ENCODE measurements around the gene EGFLAM.

EGFLAM gene

DNA sequence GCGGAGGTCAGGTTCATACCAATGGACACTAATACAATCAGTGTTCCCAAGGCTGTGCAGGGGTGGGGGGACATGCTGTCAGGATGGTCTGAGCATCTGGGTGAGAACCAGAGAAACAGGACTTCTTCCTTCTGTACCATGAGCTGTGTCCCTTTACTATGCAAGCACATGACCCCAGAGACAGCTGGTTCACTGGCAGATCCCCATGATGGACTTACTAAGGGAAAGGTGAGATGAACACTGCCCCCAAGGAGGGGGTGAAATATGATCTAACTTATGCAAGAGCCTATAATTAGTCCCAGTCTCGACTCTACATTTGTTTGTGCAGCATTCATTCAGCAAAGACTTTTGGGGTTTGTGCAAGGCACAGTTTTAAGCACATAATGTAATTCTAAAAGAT, 206.7 kb downstream of the EGFLAM start:
- Histone ChIP-seq H3K4me3 (IDR thresholded peaks at IDR 0.05; ENCODE audit: insufficient read depth, low read depth, low read length) (no peak overlapping the region), H3K79me2 (ENCODE audit: insufficient read depth, low read depth) (no peaks in the 10 kb centered on the region), H3K27ac (no peak overlapping the region), H3K9ac (no peak overlapping the region), H3K36me3 (ENCODE audit: insufficient read depth) (no peaks in the 10 kb centered on the region), H2AFZ (ENCODE audit: low read depth) (no peak overlapping the region), H3K27me3 (ENCODE audit: insufficient read depth, low read depth) (no peaks in the 10 kb centered on the region), H3K4me1 (ENCODE audit: low read depth, poor library complexity, severe bottlenecking) (no peaks in the 10 kb centered on the region), H4K20me1 (ENCODE audit: insufficient read depth) (no peaks in the 10 kb centered on the region), H3K4me2 (no peak overlapping the region)
- TF ChIP-seq, protein P1, sequence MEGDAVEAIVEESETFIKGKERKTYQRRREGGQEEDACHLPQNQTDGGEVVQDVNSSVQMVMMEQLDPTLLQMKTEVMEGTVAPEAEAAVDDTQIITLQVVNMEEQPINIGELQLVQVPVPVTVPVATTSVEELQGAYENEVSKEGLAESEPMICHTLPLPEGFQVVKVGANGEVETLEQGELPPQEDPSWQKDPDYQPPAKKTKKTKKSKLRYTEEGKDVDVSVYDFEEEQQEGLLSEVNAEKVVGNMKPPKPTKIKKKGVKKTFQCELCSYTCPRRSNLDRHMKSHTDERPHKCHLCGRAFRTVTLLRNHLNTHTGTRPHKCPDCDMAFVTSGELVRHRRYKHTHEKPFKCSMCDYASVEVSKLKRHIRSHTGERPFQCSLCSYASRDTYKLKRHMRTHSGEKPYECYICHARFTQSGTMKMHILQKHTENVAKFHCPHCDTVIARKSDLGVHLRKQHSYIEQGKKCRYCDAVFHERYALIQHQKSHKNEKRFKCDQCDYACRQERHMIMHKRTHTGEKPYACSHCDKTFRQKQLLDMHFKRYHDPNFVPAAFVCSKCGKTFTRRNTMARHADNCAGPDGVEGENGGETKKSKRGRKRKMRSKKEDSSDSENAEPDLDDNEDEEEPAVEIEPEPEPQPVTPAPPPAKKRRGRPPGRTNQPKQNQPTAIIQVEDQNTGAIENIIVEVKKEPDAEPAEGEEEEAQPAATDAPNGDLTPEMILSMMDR (conservative IDR thresholded peaks at IDR 0.05; ENCODE audit: low read depth, low read length) = no peak

DNA sequence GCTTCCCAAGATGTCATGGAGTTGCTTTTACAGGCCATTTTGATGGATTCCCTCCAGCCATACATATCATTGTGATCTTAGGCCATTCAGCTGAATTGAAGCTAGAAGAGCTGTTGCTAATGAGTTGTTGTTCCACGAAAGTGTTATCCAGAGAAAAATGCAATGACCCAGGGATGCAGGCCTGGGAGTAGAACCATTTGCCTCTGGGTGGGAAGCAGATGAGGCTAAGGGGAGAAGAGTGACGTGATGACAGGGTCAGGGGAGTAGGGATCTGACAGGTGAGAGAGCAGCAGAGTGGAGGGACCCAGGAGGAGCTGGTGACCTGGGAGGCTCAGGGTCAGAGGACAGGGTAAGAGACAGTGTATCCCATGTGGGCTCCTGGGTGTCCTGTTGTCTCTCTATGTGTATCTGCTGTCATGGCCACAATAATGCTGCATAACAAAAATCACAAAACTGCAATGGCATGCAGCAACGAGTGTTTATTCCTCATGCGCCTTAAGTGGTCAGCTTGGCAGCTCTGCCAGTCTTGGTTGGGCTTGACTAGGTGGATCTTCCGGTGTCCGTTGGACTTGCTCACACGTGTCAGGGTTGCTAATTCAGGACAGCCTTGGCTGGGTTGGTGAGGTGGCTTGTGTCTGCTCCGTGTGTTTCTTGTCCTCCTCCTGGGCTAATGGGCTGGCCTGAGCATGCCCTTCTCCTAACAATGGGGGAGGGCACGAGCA, 207.5 kb downstream of the EGFLAM start:
- Histone ChIP-seq H3K27me3 (ENCODE audit: insufficient read depth, low read depth) (no peaks in the 10 kb centered on the region), H3K4me3 (IDR thresholded peaks at IDR 0.05; ENCODE audit: insufficient read depth, low read depth, low read length) (no peak overlapping the region), H4K20me1 (ENCODE audit: insufficient read depth) (no peaks in the 10 kb centered on the region), H2AFZ (ENCODE audit: low read depth) (no peak overlapping the region), H3K9ac (no peak overlapping the region), H3K4me2 (no peak overlapping the region), H3K79me2 (ENCODE audit: insufficient read depth, low read depth) (no peaks in the 10 kb centered on the region), H3K36me3 (ENCODE audit: insufficient read depth) (no peaks in the 10 kb centered on the region), H3K4me1 (ENCODE audit: low read depth, poor library complexity, severe bottlenecking) (no peaks in the 10 kb centered on the region), H3K27ac (no peak overlapping the region)
- TF ChIP-seq, protein P1 (conservative IDR thresholded peaks at IDR 0.05; ENCODE audit: low read depth, low read length) = no peak

DNA sequence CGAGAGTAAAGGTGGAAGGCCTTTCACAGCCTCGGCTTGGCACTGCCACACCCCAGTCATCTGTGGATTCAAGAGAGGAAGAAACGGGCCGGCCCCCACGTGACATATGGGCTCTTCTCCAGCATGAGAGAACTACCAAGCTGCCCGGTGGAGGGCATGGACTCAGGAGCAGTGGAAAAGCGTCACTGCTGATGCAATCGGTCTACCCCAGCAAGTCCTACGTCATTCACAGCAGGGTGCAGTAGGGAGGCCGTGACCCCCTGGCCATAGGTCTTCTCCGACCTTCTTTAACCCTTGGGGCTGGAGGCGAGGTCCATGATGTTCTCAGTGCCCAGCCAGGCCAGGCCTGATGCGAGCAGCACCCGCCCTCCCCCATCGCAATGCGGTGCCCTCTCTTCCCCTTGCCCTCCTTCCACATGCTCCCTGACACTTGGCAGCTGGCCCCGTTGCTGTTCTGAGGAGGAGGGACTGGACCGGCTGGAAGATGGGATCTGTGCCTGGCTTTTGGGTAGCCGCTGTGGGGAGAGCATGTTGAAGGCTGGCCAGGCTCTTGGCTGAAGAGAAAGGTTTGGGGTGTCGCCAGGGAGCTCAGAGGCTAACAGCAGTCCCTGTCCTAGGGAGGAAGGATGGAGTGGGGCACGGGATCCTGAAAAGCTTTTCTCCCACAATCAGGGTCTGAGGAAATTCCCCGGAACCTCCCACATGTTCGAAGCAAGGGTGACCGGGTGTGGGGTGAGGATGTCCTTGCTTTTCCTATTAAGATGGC, 208.2 kb downstream of the EGFLAM start:
- Histone ChIP-seq H2AFZ (ENCODE audit: low read depth) (no peak overlapping the region), H3K79me2 (ENCODE audit: insufficient read depth, low read depth) (no peaks in the 10 kb centered on the region), H3K9ac (no peak overlapping the region), H3K27me3 (ENCODE audit: insufficient read depth, low read depth) (no peaks in the 10 kb centered on the region), H3K27ac (no peak overlapping the region), H3K4me2 (no peak overlapping the region), H3K4me1 (ENCODE audit: low read depth, poor library complexity, severe bottlenecking) (no peaks in the 10 kb centered on the region), H4K20me1 (ENCODE audit: insufficient read depth) (no peaks in the 10 kb centered on the region), H3K4me3 (IDR thresholded peaks at IDR 0.05; ENCODE audit: insufficient read depth, low read depth, low read length) (no peak overlapping the region), H3K36me3 (ENCODE audit: insufficient read depth) (no peaks in the 10 kb centered on the region)
- TF ChIP-seq, protein P1 (conservative IDR thresholded peaks at IDR 0.05; ENCODE audit: low read depth, low read length) = no peak

DNA sequence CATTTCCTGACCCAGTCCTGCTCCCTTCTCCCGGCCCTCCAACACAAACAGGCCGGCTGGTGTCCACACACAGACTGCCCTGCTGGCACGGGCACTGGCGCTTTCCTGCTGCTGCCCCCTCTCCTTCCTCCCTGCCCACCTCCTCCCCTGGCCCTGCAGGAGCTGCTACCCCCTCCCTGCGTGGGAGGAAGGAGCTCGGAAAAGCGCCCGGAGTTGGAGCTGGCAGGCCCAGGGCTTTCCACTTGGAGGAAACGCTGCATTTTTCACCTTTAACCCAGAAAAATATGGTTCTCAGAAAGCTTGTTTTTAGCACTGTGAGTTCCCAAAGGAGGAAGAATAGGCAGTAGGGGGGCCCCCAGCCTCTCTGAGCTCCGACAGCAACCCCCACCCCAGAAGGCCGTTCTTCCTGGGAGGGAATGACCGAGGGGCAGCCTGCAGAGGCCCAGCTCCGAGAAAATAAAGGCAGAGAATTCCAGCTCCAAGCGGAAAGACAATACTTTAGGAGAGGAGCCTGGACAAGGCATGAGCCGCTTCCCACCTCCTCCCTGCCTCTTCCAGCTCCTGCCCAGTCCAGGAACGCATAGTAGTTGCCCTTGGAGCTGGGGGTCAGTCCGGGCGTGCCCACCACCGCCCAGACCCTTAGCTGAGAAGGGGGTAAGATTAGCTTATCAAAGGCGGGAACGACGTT, 209.1 kb downstream of the EGFLAM start:
- Histone ChIP-seq H3K4me2 (no peak overlapping the region), H4K20me1 (ENCODE audit: insufficient read depth) (no peaks in the 10 kb centered on the region), H3K4me3 (IDR thresholded peaks at IDR 0.05; ENCODE audit: insufficient read depth, low read depth, low read length) (no peak overlapping the region), H2AFZ (ENCODE audit: low read depth) (no peak overlapping the region), H3K27ac (no peak overlapping the region), H3K4me1 (ENCODE audit: low read depth, poor library complexity, severe bottlenecking) (no peaks in the 10 kb centered on the region), H3K27me3 (ENCODE audit: insufficient read depth, low read depth) (no peaks in the 10 kb centered on the region), H3K79me2 (ENCODE audit: insufficient read depth, low read depth) (no peaks in the 10 kb centered on the region), H3K9ac (no peak overlapping the region), H3K36me3 (ENCODE audit: insufficient read depth) (no peaks in the 10 kb centered on the region)
- TF ChIP-seq, protein P1 (conservative IDR thresholded peaks at IDR 0.05; ENCODE audit: low read depth, low read length) = no peak

Data from KMS-11 (cell line).